ENCODE results near the gene CDC25B. TPM values are rescaled to one million over a fixed set of nuclear protein-coding genes. Genes with fewer than 3 reads are reported as not detected.
A peak's percentile ranks its signal among the peaks of the same experiment; 100 is the strongest.

The CDC25B gene
- total and polyA plus RNA-seq, 2 of the 13 experiments (the other 11 are each of a cell fraction or from before 2014, with no cell fraction given): 14.5 to 19.4 TPM

DNA sequence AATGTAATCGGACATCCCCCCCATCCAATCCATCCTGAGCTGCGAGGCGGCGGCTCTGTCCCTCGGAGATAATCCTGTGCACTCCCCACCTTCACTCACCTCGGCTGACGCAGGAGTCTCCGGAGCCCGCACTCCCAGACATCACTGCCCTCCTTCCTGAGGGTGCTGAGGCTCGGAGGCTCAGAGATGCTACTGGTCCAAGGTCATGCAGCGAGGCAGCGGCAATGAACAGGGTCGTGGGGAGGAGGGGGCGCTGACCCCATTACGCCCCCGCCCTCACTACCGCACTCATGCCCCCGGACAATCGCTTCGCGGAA, 29.0 kb upstream of the CDC25B start (continued):
- TF ChIP-seq, protein P1, sequence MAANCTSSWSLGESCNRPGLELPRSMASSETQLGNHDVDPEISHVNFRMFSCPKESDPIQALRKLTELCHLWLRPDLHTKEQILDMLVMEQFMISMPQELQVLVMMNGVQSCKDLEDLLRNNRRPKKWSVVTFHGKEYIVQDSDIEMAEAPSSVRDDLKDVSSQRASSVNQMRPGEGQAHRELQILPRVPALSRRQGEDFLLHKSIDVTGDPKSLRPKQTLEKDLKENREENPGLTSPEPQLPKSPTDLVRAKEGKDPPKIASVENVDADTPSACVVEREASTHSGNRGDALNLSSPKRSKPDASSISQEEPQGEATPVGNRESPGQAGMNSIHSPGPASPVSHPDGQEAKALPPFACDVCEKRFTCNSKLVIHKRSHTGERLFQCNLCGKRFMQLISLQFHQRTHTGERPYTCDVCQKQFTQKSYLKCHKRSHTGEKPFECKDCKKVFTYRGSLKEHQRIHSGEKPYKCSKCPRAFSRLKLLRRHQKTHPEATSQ (CRISPR knock-in tag; IDR thresholded peaks at IDR 0.05; ENCODE audit: borderline replicate concordance): peak; percentile 88; the same call in 1 of the 2 replicates
- TF ChIP-seq ZEB1 (IDR thresholded peaks at IDR 0.05; ENCODE audit: insufficient replicate concordance, low read depth): peak; percentile 36
- TF ChIP-seq ZNF383 (CRISPR knock-in tag; IDR thresholded peaks at IDR 0.05; ENCODE audit: borderline replicate concordance): peak; percentile 83; the same call in 1 of the 2 replicates
- 0 out of 2 replicates have a peak, but pooled peaks have one; percentile 14 for TF ChIP-seq MTF2 (CRISPR knock-in tag; IDR thresholded peaks at IDR 0.05; ENCODE audit: borderline replicate concordance)
- TF ChIP-seq PRMT3 (CRISPR knock-in tag; IDR thresholded peaks at IDR 0.05; ENCODE audit: borderline replicate concordance, low read depth): 0 out of 2 replicates have a peak, but pooled peaks have one; percentile 37
- peak; percentile 93; the same call in 1 of the 2 replicates for TF ChIP-seq THYN1 (CRISPR knock-in tag; IDR thresholded peaks at IDR 0.05; ENCODE audit: borderline replicate concordance, low read depth)
- TF ChIP-seq, protein P2, sequence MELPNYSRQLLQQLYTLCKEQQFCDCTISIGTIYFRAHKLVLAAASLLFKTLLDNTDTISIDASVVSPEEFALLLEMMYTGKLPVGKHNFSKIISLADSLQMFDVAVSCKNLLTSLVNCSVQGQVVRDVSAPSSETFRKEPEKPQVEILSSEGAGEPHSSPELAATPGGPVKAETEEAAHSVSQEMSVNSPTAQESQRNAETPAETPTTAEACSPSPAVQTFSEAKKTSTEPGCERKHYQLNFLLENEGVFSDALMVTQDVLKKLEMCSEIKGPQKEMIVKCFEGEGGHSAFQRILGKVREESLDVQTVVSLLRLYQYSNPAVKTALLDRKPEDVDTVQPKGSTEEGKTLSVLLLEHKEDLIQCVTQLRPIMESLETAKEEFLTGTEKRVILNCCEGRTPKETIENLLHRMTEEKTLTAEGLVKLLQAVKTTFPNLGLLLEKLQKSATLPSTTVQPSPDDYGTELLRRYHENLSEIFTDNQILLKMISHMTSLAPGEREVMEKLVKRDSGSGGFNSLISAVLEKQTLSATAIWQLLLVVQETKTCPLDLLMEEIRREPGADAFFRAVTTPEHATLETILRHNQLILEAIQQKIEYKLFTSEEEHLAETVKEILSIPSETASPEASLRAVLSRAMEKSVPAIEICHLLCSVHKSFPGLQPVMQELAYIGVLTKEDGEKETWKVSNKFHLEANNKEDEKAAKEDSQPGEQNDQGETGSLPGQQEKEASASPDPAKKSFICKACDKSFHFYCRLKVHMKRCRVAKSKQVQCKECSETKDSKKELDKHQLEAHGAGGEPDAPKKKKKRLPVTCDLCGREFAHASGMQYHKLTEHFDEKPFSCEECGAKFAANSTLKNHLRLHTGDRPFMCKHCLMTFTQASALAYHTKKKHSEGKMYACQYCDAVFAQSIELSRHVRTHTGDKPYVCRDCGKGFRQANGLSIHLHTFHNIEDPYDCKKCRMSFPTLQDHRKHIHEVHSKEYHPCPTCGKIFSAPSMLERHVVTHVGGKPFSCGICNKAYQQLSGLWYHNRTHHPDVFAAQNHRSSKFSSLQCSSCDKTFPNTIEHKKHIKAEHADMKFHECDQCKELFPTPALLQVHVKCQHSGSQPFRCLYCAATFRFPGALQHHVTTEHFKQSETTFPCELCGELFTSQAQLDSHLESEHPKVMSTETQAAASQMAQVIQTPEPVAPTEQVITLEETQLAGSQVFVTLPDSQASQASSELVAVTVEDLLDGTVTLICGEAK (IDR thresholded peaks at IDR 0.05): no peak
- TF ChIP-seq, protein P2 (CRISPR knock-in tag; IDR thresholded peaks at IDR 0.05): peak; percentile 46; the same call in 1 of the 2 replicates
- TF ChIP-seq NFAT5 (CRISPR knock-in tag; IDR thresholded peaks at IDR 0.05): no peak
- TF ChIP-seq ZNF83 (CRISPR knock-in tag; IDR thresholded peaks at IDR 0.05; ENCODE audit: borderline replicate concordance): peak; percentile 89
- TF ChIP-seq ZNF446 (CRISPR knock-in tag; IDR thresholded peaks at IDR 0.05): peak; percentile 93; the same call in 1 of the 2 replicates

Measured in HepG2 (cell line).